Osteoblast (primary cell): ENCODE results near the gene SLC26A6. TPM values are rescaled to one million over a fixed set of nuclear protein-coding genes. Genes with fewer than 3 reads are reported as not detected.

ENCODE experiments used
- DNase-seq: peaks from one replicate; pipeline ENCODE4 v3.0.0; 2011; ENCODE audit warnings: low spot score, mixed read lengths; ENCODE audit not compliant: insufficient read length; ENCODE audit errors: missing footprints
- H2AFZ ChIP-seq: 2 replicates; pipeline ENCODE4 v1.6.0; 2011; ENCODE audit warnings: mild to moderate bottlenecking, low read length
- H3K27ac ChIP-seq: 2 replicates; pipeline ENCODE4 v1.5.1; 2011; ENCODE audit warnings: mild to moderate bottlenecking, low read depth, low read length, moderate library complexity
- H3K27me3 ChIP-seq: 2 replicates; pipeline ENCODE4 v1.6.0; 2012; ENCODE audit warnings: mild to moderate bottlenecking, control low read depth, inconsistent platforms, low read length, moderate library complexity; ENCODE audit not compliant: insufficient read depth
- H3K36me3 ChIP-seq: 2 replicates; pipeline ENCODE4 v1.5.1; 2011; ENCODE audit warnings: mild to moderate bottlenecking, low read length, control low read depth, moderate library complexity; ENCODE audit not compliant: insufficient read depth
- H3K4me1 ChIP-seq: 2 replicates; pipeline ENCODE4 v1.5.1; 2011; ENCODE audit warnings: mild to moderate bottlenecking, low read length, control low read depth, moderate library complexity; ENCODE audit not compliant: insufficient read depth
- H3K4me2 ChIP-seq: 2 replicates; pipeline ENCODE4 v1.6.0; 2011; ENCODE audit warnings: mild to moderate bottlenecking, low read length; ENCODE audit not compliant: insufficient read depth
- H3K4me3 ChIP-seq: fragments of 200-600 bp; sonication (generic); 3 replicates; pipeline ENCODE4 v1.5.1; 2012; ENCODE audit warnings: mild to moderate bottlenecking, low read length, inconsistent platforms; ENCODE audit not compliant: insufficient read depth
- H3K79me2 ChIP-seq: 2 replicates; pipeline ENCODE4 v1.6.0; 2012; ENCODE audit warnings: mild to moderate bottlenecking, low read length, control low read depth, inconsistent platforms; ENCODE audit not compliant: insufficient read depth
- H3K9me3 ChIP-seq: 2 replicates; pipeline ENCODE4 v1.5.1; 2011; ENCODE audit warnings: low read depth, low read length, control low read depth
- H4K20me1 ChIP-seq: 2 replicates; pipeline ENCODE4 v1.6.0; 2012; ENCODE audit warnings: mild to moderate bottlenecking, low read length, control low read depth; ENCODE audit not compliant: insufficient read depth
- total RNA-seq: library from RNA; depleted of rRNA; stranded (reverse); fragments of >200 nt; gene quantifications from 2 replicates; pipeline ENCODE4 v1.2.3, GENCODE V29; 2012
- TF ChIP-seq, protein P1 (sequence below): IDR thresholded peaks from 2 replicates; pipeline ENCODE4 v1.5.1; 2011; ENCODE audit warnings: mild to moderate bottlenecking, low read depth, low read length, moderate library complexity; ENCODE audit errors: extremely low read depth

The SLC26A6 gene
- total RNA-seq, 1 donor, result 30.8 TPM

DNA sequence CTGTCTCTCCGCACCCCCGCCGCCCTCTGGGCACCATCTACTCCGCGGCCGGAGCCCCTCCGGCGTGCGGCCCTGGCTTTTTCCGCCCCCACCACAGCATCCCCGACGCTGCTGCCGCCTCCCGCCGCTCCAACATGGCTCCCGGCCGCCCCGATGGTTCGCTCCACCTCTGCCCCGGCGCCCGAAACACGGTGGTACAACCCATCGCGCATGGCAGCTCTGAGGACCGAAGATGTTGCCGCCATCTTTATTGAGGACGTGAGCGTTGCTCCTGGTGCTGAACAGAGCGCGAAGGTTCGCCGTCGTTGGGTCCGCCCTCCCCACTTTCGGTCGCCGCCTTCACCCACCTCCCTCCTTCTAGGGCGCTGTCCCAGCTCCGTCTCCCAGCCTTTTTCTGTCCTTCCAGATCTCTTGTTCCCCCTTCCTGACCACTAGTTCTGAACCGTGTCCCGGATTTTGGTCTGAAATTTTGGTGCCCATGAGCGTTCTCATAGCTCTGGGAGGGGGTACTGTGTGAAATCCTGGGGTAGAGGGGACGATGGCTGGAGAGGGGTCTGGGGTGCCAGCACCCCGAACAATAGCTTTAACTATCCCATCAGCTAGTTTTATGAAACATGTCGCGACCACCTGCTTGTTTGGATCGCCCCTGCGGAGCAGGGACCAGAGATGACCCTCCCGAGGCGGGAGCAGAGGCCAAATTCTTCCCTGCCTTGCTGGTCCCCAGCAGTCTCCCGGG lies 27.7 kb upstream of the SLC26A6 start, which contains the start of gene CELSR3:
TSS of gene CELSR3 (minus strand) at position 134 of the 736 bp plus-strand sequence. CDS start 252 bp downstream, outside the sequence.
- Histone ChIP-seq H3K27me3 (no peaks in the 10 kb centered on the region), H3K4me2 (peak within 1 kb of the TSS; percentile 99), H3K9me3 (no peaks in the 10 kb centered on the region), H4K20me1 (peaks cover 6% of the 10 kb centered on the region), H3K79me2 (no peaks in the 10 kb centered on the region), H3K4me3 (peak within 1 kb of the TSS; percentile 85), H2AFZ (peak within 1 kb of the TSS; percentile 92), H3K27ac (peak within 1 kb of the TSS; percentile 99), H3K4me1 (peaks cover 18% of the 10 kb centered on the region), H3K36me3 (no peaks in the 10 kb centered on the region)
- TF ChIP-seq, protein P1, sequence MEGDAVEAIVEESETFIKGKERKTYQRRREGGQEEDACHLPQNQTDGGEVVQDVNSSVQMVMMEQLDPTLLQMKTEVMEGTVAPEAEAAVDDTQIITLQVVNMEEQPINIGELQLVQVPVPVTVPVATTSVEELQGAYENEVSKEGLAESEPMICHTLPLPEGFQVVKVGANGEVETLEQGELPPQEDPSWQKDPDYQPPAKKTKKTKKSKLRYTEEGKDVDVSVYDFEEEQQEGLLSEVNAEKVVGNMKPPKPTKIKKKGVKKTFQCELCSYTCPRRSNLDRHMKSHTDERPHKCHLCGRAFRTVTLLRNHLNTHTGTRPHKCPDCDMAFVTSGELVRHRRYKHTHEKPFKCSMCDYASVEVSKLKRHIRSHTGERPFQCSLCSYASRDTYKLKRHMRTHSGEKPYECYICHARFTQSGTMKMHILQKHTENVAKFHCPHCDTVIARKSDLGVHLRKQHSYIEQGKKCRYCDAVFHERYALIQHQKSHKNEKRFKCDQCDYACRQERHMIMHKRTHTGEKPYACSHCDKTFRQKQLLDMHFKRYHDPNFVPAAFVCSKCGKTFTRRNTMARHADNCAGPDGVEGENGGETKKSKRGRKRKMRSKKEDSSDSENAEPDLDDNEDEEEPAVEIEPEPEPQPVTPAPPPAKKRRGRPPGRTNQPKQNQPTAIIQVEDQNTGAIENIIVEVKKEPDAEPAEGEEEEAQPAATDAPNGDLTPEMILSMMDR, result no peak
- DNase-seq, result peak; percentile 98

DNA sequence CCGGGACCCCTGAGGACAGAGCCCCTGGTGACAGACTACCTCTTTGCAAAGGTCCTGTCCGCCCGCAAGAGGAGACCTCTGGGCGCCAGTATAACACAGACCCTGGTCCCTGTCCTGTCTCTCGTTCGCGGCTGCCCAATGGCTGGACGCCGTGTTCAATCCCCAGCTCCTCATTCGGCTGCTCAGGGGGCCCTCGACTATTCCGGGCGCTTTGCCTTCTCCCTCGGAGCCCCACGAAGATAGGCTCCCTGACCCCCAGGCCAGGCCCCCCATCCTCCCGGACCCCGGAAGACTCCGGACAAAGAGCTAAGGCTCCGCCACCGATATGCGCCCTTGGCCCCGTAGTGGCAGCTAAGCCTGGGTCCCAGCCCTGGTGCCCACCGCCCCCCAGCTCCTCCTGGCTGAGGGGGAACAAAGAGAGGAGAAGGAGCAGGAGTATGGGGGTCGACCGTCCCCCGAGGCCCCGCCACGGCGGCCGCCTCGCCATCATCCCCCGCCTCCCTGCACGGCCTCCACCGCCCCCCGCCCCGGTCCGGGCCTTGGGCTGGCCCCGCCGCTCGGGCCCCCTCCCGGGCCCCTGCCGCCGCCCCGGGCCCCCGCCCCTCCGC lies 27.0 kb upstream of the SLC26A6 start:
- peak overlapping the region; percentile 99 for H3K4me2 ChIP-seq
- H2AFZ ChIP-seq, result no peak overlapping the region
- H3K27me3 ChIP-seq, result no peaks in the 10 kb centered on the region
- no peaks in the 10 kb centered on the region for H3K36me3 ChIP-seq
- no peaks in the 10 kb centered on the region for H3K9me3 ChIP-seq
- peaks cover 6% of the 10 kb centered on the region for H4K20me1 ChIP-seq
- DNase-seq, result peak; percentile 86
- no peaks in the 10 kb centered on the region for H3K79me2 ChIP-seq
- peak overlapping the region; percentile 85 for H3K4me3 ChIP-seq
- TF ChIP-seq, protein P1, result no peak
- no peak overlapping the region for H3K27ac ChIP-seq
- H3K4me1 ChIP-seq, result peaks cover 18% of the 10 kb centered on the region

DNA sequence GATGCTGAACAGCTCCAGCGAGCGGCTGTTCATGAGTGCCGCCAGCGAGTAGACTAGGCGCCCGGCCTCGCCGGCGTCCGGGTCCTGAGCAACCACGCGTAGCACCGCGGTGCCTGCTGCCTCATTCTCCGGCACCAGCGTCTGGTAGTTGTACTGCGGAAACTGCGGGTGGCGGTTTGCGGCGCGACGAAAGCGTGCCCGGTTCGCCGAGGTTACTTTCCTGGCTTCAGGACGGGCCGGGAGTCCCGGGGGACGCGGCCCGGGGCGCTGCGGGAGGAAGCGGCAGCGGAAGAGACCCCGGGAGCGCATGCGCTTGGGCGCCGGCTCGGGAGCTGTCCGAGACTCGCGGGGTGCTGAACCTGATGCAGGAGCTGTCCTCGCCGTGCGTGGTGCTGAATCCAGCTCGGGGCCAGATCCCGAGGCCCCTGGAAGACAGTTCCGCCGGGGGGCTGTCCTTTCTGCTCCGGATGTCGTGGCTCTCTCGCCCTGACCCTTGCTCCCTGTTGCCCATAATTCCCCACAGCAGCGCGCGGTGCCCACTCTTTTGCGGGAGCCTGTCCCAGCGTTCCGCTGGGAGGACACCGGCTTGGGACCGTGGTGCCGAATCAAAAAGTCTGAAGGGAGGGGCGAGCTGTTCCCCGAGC lies 26.4 kb upstream of the SLC26A6 start:
- Histone ChIP-seq H3K36me3 (no peaks in the 10 kb centered on the region), H2AFZ (no peak overlapping the region), H4K20me1 (peaks cover 6% of the 10 kb centered on the region), H3K4me1 (peaks cover 18% of the 10 kb centered on the region), H3K4me2 (peak overlapping the region; percentile 87), H3K4me3 (peak overlapping the region; percentile 69), H3K27ac (no peak overlapping the region), H3K79me2 (no peaks in the 10 kb centered on the region), H3K9me3 (no peaks in the 10 kb centered on the region), H3K27me3 (no peaks in the 10 kb centered on the region)
- peak; percentile 98 for DNase-seq
- TF ChIP-seq, protein P1, result no peak
